A549 (cell line): ENCODE measurements around the gene TMEM44. TPM values are rescaled to one million over a fixed set of nuclear protein-coding genes. Genes with fewer than 3 reads are reported as not detected.

ENCODE experiments used
- ATAC-seq, 2 experiments: fragments of 200-7000 bp in 1 of 2; fragments of >200 bp in 1 of 2; cut with Nextera tagmentation in 1 of 2; cut with Tn5 transposase in 1 of 2; 3 replicates each; pipeline versions ENCODE4 v1.8.0 to v1.9.1; 2018 to 2020; ENCODE audit warnings: mild to moderate bottlenecking in 1 of 2, moderate library complexity in 1 of 2
- CTCF ChIA-PET: fragments of 300-600 bp; sonication (Branson Sonifier 250); formaldehyde crosslinking; extraction: SDS; loops from one replicate; lab custom pipeline; 2021; ENCODE audit warnings: antibody characterized with exemption, inconsistent platforms; lab: Yijun Ruan, JAX
- POLR2A ChIA-PET: fragments of 350-600 bp; formaldehyde crosslinking; extraction: SDS; loops from one replicate; lab custom pipeline; 2021; ENCODE audit warnings: antibody characterized with exemption, inconsistent platforms; lab: Yijun Ruan, JAX
- DNase-seq, 2 experiments: peaks; one replicate each; pipeline versions ENCODE4 v3.0.0 to v3.0.0-alpha.2; 2011 to 2016; ENCODE audit warnings: low read depth in 1 of 2, low spot score in 1 of 2
- FAIRE-seq: peaks from 2 replicates; lab custom pipeline; 2011; peaks lifted over from hg19 to GRCh38; lab: Jason Lieb, UNC
- H3K27ac ChIP-seq, 2 experiments: fragments of >200 bp; sonication (Bioruptor Twin); formaldehyde crosslinking; 3 replicates each; pipeline ENCODE4 v1.5.1; 2016 to 2017
- H3K4me1 ChIP-seq: fragments of >200 bp; sonication (Bioruptor Twin); formaldehyde crosslinking; 3 replicates; pipeline ENCODE4 v1.6.1; 2016
- H3K4me2 ChIP-seq: fragments of >200 bp; sonication (Bioruptor Twin); formaldehyde crosslinking; 3 replicates; pipeline ENCODE4 v1.6.1; 2016
- H3K4me3 ChIP-seq: fragments of >200 bp; sonication (Bioruptor Twin); formaldehyde crosslinking; 3 replicates; pipeline ENCODE4 v1.5.1; 2016
- H3K9me3 ChIP-seq: fragments of >200 bp; sonication (Bioruptor Twin); formaldehyde crosslinking; 3 replicates; pipeline ENCODE4 v1.6.1; 2016
- ATOH8 ChIP-seq: fragments of 250-450 bp; sonication (Bioruptor Pico); IDR thresholded peaks from 2 replicates; pipeline ENCODE4 v1.5.0; 2020; ENCODE audit warnings: low read depth, mild to moderate bottlenecking, moderate library complexity
- CBX8 ChIP-seq: fragments of 200-600 bp; sonication (generic); IDR thresholded peaks from 2 replicates; pipeline ENCODE4 v1.6.1; 2016
- CEBPB ChIP-seq, 2 experiments: fragments of >200 bp in 1 of 2; sonication (Bioruptor Twin) in 1 of 2; formaldehyde crosslinking in 1 of 2; IDR thresholded peaks; 2 replicates each; pipeline ENCODE4 v1.6.1; 2012 to 2016
- CTCF ChIP-seq: fragments of >200 bp; sonication (Bioruptor Twin); formaldehyde crosslinking; IDR thresholded peaks from 3 replicates; pipeline ENCODE4 v1.5.1; 2016
- EHMT2 ChIP-seq: fragments of 200-600 bp; sonication (generic); IDR thresholded peaks from 2 replicates; pipeline ENCODE4 v1.6.1; 2016; ENCODE audit warnings: antibody characterized with exemption, low read depth, mild to moderate bottlenecking, moderate library complexity
- FOSL2 ChIP-seq, 2 experiments: fragments of 450-650 bp in 1 of 2; fragments of >200 bp in 1 of 2; sonication (Bioruptor Twin) in 1 of 2; formaldehyde crosslinking; IDR thresholded peaks; 2 replicates each; pipeline versions ENCODE4 v1.5.0 to v1.6.1; 2016 to 2020; ENCODE audit warnings: mild to moderate bottlenecking in 1 of 2, moderate library complexity in 1 of 2
- FOXS1 ChIP-seq: fragments of 250-450 bp; sonication (Bioruptor Pico); IDR thresholded peaks from 2 replicates; pipeline ENCODE4 v1.5.0; 2020; ENCODE audit warnings: mild to moderate bottlenecking, moderate library complexity
- HDAC2 ChIP-seq: fragments of 200-600 bp; sonication (generic); IDR thresholded peaks from 2 replicates; pipeline ENCODE4 v1.6.1; 2016
- HOXA7 ChIP-seq: fragments of 250-450 bp; sonication (Bioruptor Pico); IDR thresholded peaks from 2 replicates; pipeline ENCODE4 v1.5.0; 2020; ENCODE audit warnings: mild to moderate bottlenecking, moderate library complexity
- HOXB5 ChIP-seq: fragments of 250-450 bp; sonication (Bioruptor Pico); IDR thresholded peaks from 2 replicates; pipeline ENCODE4 v1.5.0; 2020; ENCODE audit warnings: mild to moderate bottlenecking, moderate library complexity
- KDM5A ChIP-seq: fragments of 200-600 bp; sonication (generic); IDR thresholded peaks from 2 replicates; pipeline ENCODE4 v1.6.1; 2016; ENCODE audit warnings: antibody characterized with exemption, mild to moderate bottlenecking
- MAFK ChIP-seq: fragments of 450-650 bp; IDR thresholded peaks from 2 replicates; pipeline ENCODE4 v1.6.1; 2014; ENCODE audit not compliant: partially characterized antibody
- MAZ ChIP-seq: fragments of 150-350 bp; IDR thresholded peaks from 2 replicates; pipeline ENCODE4 v1.6.1; 2014; ENCODE audit warnings: antibody characterized with exemption, low read depth, low read length, borderline replicate concordance
- MYC ChIP-seq: IDR thresholded peaks from 2 replicates; pipeline ENCODE4 v1.6.1; 2012; ENCODE audit warnings: mild to moderate bottlenecking, inconsistent platforms, low read length, improper control_type of control experiment, borderline replicate concordance
- NPAS2 ChIP-seq: fragments of 250-450 bp; sonication (Bioruptor Pico); IDR thresholded peaks from 2 replicates; pipeline ENCODE4 v1.8.0; 2022; ENCODE audit warnings: mild to moderate bottlenecking, moderate library complexity, borderline replicate concordance
- RARB ChIP-seq: fragments of 250-450 bp; sonication (Bioruptor Pico); IDR thresholded peaks from 2 replicates; pipeline ENCODE4 v1.8.0; 2021; ENCODE audit warnings: mild to moderate bottlenecking, moderate library complexity
- RNF2 ChIP-seq: fragments of 200-600 bp; sonication (generic); IDR thresholded peaks from 2 replicates; pipeline ENCODE4 v1.6.1; 2016; ENCODE audit warnings: low read depth, mild to moderate bottlenecking, antibody characterized with exemption, moderate library complexity, borderline replicate concordance
- SREBF2 ChIP-seq: fragments of 450-650 bp; IDR thresholded peaks from 2 replicates; pipeline ENCODE4 v1.6.1; 2014; ENCODE audit warnings: mild to moderate bottlenecking, moderate library complexity
- ZC3H11A ChIP-seq: fragments of 450-650 bp; IDR thresholded peaks from 2 replicates; pipeline ENCODE4 v1.6.1; 2014; ENCODE audit warnings: antibody characterized with exemption, mild to moderate bottlenecking
- ZNF302 ChIP-seq: fragments of 250-450 bp; sonication (Bioruptor Pico); IDR thresholded peaks from 2 replicates; pipeline ENCODE4 v1.9.0; 2021; ENCODE audit warnings: inconsistent platforms, mild to moderate bottlenecking, moderate library complexity
- WGBS: methylation state at CpG from one replicate; pipeline ENCODE4 v1.1.6; 2017; ENCODE audit errors: missing lambda C conversion rate; 5-methylcytosine and 5-hydroxymethylcytosine counted together
- polyA plus RNA-seq, 4 experiments: library from polyadenylated mRNA; depleted of rRNA in 3 of 4; stranded (reverse); fragments of >200 nt; fragmentation: RNase III in 1 of 4; extraction: RNeasy Plus Mini Kit Qiagen cat#74134 plus additional on column Dnase treatment in 1 of 4; gene quantifications; 2 replicates in 3 of 4; 3 replicates in 1 of 4; pipeline ENCODE4 v1.2.3, GENCODE V29; 2011 to 2017
- TF ChIP-seq, protein P1 (sequence below): fragments of 450-650 bp; IDR thresholded peaks from 2 replicates; pipeline ENCODE4 v1.6.1; 2014; ENCODE audit warnings: antibody characterized with exemption
- TF ChIP-seq, protein P2 (sequence below): fragments of 150-350 bp; IDR thresholded peaks from 2 replicates; pipeline ENCODE4 v1.6.1; 2014; ENCODE audit warnings: low read depth, mild to moderate bottlenecking, low read length
- TF ChIP-seq, protein P3 (sequence below): IDR thresholded peaks from 2 replicates; pipeline ENCODE4 v1.6.1; 2012; ENCODE audit warnings: low read depth, borderline replicate concordance

Gene TMEM44
- polyA plus RNA-seq, 2 of the 4 experiments (the other 2 are of a cell fraction): 16.0 to 17.0 TPM

DNA sequence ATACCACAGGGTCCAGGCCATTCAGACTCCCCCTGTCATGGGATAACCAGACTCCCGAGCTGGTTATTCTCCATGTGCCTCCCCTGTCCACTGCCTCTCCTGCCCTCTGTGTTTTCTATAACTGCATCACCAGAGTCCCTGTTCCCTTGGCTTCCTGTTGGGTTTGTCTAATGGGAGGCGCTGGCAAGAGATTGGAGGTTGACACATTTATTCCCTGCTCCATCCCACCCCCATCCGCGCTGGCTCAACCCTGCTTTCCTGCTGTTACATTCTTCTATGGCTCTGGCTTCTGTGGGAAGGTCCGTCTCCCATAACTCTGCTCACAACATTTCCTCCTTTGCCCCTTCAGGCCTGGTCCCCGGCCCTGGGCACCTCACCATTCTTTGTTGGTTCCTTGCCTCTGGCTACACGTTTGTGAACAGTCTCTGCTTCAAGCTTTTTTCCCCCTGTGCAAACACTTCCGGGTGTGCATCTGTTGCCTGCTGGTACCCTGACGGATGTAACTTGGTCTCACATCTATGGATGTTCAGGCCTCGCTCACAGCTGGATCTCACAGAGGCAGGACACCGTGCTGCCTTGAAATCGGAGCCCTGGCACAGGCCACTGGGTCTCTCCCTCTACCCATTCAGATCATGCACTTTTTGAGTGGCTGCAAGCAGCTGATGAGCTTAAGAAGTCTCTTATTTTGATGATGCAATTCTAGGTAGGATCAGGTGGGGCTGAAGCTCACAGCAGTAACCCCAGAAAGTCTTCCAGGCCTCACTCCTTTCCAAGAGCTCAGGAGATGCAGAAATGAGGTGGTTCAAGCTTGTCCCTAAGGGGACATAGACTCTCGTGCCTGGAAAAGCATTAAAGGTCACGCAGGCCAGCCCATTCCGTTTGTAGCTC, 77.8 kb downstream of the TMEM44 start:
- Histone ChIP-seq H3K27ac (peak overlapping the region; percentile 74 to 88; a peak in 4 of 6 replicates), H3K4me1 (peaks cover 17% of the 10 kb centered on the region)
- CTCF ChIA-PET: interaction anchor here (1.2 kb wide), 2 partner anchors 15 to 39 kb away, joined by 4 to 5 read pairs; no protein-coding TSS in a partner anchor

GRCh38 chr3:194554473-194555123, 78.6 kb downstream of the TMEM44 start:
- CTCF ChIA-PET: no interaction called here

More for the DNA sequence above, 77.8 kb downstream of the TMEM44 start:
- DNase-seq (no peak), ATAC-seq (no peak)
- POLR2A ChIA-PET: no interaction called here
- WGBS: 96% methylated on average over 15 of the region's 15 CpGs
- TF ChIP-seq HDAC2: no peak
- TF ChIP-seq SREBF2: no peak
- TF ChIP-seq EHMT2: no peak
- no peak for TF ChIP-seq ZNF302 (CRISPR knock-in tag)
- no peak for TF ChIP-seq FOXS1 (CRISPR knock-in tag)
- TF ChIP-seq, all 56 proteins: peak for 0
- H3K4me3 ChIP-seq: no peak overlapping the region
- H3K4me2 ChIP-seq: no peak overlapping the region
- H3K9me3 ChIP-seq: no peaks in the 10 kb centered on the region
- no peak for FAIRE-seq

DNA sequence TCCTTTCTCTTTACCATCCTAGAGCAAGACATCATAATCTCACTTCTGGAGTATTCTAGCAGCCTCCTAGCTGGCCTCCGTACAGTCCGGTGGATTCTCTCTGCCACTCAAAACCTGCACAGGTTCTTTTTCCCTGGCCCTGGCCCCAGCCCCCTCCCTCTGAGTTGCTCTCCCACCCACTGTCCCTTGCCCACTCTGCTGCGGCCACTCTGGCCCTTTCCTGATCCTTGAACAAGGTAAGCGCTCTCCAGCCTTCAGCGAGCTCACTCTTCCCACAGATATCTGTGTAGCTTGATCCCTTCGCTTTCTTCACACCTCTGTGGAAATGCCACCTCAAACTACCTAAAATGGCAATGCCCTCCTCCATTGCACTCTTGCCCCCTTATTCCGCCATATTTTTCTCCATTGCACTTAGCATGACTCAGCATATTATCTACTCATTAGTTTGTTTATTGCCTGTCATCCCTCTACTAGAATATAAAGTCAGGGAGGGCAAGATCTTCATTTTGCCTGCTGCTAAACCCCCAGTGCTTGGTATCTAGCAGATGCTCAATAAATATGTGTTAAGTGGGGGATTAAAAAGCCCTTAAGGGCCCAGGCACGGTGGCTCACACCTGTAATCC, 80.8 kb downstream of the TMEM44 start:
- Histone ChIP-seq H3K9me3 (no peaks in the 10 kb centered on the region), H3K4me3 (no peak overlapping the region), H3K4me1 (peaks cover 17% of the 10 kb centered on the region), H3K4me2 (no peak overlapping the region), H3K27ac (peak overlapping the region in 1 of 2 experiments; percentile 55; a peak in 3 of 6 replicates)
- FAIRE-seq (no peak), DNase-seq (no peak), ATAC-seq (no peak)
- POLR2A ChIA-PET: no interaction called here
- WGBS: 88% methylated on average over 8 of the region's 8 CpGs
- CTCF ChIA-PET: interaction anchor here (0.7 to 1.0 kb wide), 2 partner anchors 80 to 113 kb away, joined by 3 to 4 read pairs; no protein-coding TSS in a partner anchor
- TF ChIP-seq EHMT2 (no peak), HOXA7 (CRISPR knock-in tag) (no peak), MAZ (no peak), FOSL2 (IDR thresholded peaks at IDR 0.05) (no peak), FOSL2 (CRISPR knock-in tag; IDR thresholded peaks at IDR 0.05) (no peak), MAFK (peak; percentile 92), CTCF (no peak), MYC (no peak)
- TF ChIP-seq, protein P1, sequence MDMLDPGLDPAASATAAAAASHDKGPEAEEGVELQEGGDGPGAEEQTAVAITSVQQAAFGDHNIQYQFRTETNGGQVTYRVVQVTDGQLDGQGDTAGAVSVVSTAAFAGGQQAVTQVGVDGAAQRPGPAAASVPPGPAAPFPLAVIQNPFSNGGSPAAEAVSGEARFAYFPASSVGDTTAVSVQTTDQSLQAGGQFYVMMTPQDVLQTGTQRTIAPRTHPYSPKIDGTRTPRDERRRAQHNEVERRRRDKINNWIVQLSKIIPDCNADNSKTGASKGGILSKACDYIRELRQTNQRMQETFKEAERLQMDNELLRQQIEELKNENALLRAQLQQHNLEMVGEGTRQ: no peak

More at GRCh38 chr3:194554473-194555123, 78.6 kb downstream of the TMEM44 start:
- no peak overlapping the region for H3K4me3 ChIP-seq
- no peak overlapping the region for H3K4me2 ChIP-seq
- no peak for TF ChIP-seq ATOH8 (CRISPR knock-in tag)
- TF ChIP-seq KDM5A: no peak
- TF ChIP-seq RARB: no peak
- TF ChIP-seq MAZ: no peak
- TF ChIP-seq, protein P1: no peak
- no peak for TF ChIP-seq NPAS2 (CRISPR knock-in tag)
- no peak for TF ChIP-seq HDAC2
- TF ChIP-seq CEBPB (IDR thresholded peaks at IDR 0.05): no peak
- TF ChIP-seq, protein P2, sequence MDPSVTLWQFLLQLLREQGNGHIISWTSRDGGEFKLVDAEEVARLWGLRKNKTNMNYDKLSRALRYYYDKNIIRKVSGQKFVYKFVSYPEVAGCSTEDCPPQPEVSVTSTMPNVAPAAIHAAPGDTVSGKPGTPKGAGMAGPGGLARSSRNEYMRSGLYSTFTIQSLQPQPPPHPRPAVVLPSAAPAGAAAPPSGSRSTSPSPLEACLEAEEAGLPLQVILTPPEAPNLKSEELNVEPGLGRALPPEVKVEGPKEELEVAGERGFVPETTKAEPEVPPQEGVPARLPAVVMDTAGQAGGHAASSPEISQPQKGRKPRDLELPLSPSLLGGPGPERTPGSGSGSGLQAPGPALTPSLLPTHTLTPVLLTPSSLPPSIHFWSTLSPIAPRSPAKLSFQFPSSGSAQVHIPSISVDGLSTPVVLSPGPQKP: no peak
- TF ChIP-seq HOXB5 (CRISPR knock-in tag): no peak
- TF ChIP-seq RNF2: no peak
- TF ChIP-seq, protein P3, sequence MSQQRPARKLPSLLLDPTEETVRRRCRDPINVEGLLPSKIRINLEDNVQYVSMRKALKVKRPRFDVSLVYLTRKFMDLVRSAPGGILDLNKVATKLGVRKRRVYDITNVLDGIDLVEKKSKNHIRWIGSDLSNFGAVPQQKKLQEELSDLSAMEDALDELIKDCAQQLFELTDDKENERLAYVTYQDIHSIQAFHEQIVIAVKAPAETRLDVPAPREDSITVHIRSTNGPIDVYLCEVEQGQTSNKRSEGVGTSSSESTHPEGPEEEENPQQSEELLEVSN: no peak
- no peak for TF ChIP-seq ZC3H11A
- no peak for TF ChIP-seq CBX8
- H3K27ac ChIP-seq: no peak overlapping the region
- no peaks in the 10 kb centered on the region for H3K9me3 ChIP-seq
- DNase-seq (no peak), ATAC-seq (no peak), FAIRE-seq (no peak)
- 84% methylated on average over 10 of the region's 10 CpGs for WGBS
- POLR2A ChIA-PET: no interaction called here
- H3K4me1 ChIP-seq: peaks cover 17% of the 10 kb centered on the region
